SIG-M5 (cell line): ENCODE data around the gene EBPL.
"Not testable (repeated sequence)": the region's sequence is repeated elsewhere in the genome, so short reads cannot be mapped to it uniquely, and the experiment has no call there.

Experiments
- DNase-seq: peaks from one replicate; lab custom pipeline; 2025; lab: John Stamatoyannopoulos, UW

Gene EBPL

DNA sequence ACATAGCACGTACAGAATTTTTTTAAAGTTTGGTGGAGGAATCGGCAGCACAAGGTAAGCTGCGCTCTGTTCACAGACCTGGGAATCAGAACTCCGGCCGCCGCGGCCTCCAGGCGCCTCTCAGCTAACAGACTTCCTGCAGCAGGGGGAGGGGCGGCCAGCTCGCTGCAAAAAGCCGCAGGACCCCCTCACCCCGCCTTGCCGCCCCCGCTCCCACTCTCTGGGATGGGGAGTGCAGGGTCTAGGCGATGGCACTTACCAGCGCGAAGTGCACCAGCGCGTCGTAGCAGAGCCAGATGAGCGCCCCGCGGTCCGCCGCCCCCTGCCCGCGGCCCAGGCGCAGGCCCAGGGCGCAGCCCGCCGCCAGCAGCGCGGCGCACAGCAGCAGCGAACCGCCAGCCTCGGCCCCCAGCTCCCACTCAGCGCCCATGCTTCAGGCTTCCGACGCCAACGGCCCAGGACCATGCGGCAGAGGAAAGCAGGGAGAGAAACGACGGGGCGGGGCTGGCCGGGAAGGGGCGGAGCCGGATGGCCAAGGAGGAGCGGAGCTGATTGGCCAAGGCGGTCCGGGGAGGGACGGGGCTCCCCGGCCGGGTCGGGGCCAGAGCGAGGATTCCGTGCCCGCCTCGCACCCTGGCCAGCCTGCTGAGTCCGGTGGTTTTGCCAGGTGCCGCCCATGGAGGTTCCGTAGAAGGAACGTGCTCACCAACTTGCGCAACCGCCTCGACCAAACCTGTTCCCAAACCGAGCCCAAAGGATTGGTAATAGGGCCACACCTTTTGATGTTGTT is at the start of gene EBPL:
Gene EBPL, minus strand, starts transcription at position 492 of the 790 bp plus-strand sequence. Its CDS starts 62 bp downstream, at position 430.
- peak; percentile 16 for DNase-seq

GRCh38 chr13:49740870-49741269 is 49.6 kb upstream of the EBPL start:
- no peak for DNase-seq

DNA sequence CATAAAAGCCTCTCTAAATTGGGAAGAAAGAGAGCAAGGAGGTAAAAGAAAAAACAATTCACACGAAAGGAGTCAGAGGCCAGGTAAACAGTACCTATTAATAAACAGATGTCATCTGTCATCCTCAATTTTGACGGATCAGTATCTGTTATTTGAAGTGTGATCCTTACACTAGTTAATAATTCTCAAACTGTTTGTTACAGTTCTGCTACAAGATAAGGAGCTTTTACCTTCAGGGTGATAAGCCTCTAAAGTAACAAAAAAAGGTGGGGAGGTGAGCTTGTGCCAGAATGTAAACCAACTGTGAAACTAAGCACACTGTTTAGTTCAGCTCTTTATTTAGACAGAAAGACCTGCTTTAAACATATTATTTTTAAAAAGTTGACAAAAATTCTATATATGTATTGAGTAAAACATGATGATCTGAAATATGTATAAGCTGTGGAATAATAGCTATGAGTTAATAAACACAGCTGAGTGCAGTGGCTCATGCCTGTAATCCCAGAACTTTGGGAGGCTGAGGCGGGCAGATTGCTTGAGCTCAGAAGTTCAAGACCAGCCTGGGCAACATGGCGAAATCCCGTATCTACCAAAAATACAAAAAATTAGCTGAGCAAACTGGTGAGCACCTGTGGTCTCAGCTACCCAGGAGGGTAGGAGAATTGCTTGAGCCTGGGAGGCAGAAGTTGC is 48.4 kb upstream of the EBPL start:
- no peak for DNase-seq

- no peak for DNase-seq
Measured at GRCh38 chr13:49733181-49733951, 42.1 kb upstream of the EBPL start.

GRCh38 chr13:49731766-49732165 is 40.5 kb upstream of the EBPL start:
- no peak for DNase-seq

GRCh38 chr13:49716615-49717014 is 25.3 kb upstream of the EBPL start:
- DNase-seq = no peak

DNA sequence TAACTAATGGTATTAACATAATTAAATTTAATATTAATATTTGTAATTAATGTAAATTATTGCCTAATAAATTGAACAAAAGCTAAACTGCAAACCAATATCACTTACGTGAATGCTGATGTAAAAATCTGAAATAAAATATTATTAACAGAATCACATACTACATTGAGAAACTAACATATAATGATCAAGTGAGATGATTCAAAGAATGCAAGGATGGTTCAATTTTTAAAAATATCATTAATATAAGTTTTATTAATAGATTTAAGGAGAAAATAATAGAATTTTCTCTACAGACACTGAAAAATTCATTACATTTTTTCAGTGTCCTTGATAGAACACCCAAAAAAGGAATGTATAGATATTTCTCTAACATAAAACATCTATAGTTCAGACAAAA is 23.5 kb upstream of the EBPL start:
- no peak for DNase-seq

DNA sequence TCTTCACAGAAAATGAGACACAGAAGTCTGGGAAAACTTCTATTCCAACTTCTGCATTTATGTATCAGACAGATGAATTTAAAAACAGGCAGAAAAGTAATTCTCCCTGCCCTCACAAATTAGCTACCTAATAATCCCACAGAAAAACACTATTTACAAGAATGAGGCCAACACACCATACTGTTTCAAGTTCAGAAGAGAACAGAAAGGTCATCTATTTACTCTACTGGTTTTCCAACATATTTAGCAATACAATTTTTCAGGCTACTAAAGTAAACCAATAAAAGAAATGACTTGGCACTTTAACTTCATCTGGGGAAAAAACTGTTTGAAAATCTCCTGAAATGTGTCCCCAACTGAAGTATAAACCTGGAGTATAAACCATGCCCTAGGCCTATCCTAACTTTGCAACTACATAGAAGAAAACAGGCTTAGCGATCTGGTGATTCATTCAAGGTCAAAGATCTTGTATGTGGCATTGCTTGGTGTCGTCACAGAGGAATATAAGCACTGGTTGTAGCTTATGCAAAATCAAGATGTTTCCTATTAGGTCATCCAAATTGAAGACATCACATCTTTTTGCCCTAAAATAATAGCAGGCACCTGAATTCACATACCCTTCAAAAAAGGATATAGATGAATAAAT is 20.1 kb upstream of the EBPL start:
- no peak for DNase-seq

DNA sequence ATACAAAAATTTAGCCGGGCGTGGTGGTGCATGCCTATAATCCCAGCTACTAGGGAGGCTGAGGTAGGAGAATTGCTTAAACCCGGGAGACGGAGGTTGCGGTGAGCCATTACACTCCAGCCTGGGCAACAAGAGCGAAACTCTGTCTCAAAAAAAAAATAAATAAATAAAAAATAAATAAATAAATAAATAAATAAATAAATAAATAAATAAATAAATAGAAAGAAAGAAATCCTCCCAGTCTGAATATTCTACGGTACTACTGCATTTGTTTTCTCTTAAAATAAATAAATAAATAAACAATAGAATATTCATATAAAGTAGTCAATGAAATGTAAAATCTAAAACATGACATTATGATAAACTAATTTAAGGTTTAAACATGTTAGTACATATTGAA is 13.0 kb upstream of the EBPL start:
- not testable (repeated sequence) for DNase-seq

DNA sequence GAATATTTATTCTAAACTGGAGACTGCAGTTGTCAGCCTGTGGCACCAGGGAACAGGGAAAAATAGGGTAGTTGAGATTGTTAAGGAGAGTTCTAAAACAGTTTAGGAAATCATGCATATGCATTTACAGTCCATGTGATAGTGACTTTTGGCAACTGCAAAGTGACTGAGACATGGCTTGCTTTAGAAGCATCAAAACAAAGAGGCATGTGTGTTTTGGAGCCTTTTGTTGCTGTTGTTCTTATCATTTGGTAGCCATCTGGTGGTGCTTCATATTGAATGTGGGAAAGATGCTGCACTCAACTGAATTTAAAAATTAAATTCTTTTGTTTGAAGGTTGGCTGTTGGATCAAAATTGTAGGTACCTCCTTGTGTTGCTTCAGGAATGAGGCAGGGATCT is 10.2 kb upstream of the EBPL start:
- no peak for DNase-seq

DNA sequence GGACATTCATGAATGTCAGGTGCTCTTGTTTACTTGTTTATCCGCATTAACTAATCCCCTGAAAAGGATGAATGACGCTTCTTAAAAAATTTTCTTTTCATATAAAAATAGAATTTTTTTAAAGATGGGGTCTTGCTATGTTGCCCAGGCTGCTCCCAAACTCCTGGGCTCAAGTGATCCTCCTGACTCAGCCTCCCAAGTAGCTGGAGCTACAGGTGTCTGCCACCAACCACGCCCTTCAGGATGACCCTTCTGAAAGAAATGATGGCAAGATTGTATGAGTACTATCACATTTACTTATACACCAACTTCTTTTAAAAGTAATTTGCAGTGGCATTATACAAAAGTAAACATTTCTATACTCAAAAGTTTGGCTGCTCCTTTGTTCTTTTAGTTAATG is 6.2 kb upstream of the EBPL start:
- DNase-seq = no peak

DNA sequence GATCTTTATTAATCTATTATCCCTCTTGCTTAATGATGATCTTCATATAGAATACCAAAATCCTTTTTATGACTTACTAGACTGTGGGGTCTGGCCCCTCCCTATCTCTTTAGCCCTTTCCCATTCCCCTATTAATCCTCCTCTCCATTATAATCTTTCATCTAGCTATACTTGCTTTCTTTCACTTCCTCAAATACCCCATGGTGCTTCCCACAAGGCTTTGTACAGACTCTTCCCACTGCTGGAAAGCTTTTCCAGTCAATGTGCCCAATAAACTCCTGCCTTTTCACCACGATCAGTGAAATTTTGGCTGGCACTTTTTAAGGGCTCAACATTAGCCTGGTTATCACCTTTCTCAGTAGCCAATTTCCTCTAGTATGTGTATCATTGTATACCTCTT is 3.2 kb upstream of the EBPL start:
- DNase-seq = no peak

DNA sequence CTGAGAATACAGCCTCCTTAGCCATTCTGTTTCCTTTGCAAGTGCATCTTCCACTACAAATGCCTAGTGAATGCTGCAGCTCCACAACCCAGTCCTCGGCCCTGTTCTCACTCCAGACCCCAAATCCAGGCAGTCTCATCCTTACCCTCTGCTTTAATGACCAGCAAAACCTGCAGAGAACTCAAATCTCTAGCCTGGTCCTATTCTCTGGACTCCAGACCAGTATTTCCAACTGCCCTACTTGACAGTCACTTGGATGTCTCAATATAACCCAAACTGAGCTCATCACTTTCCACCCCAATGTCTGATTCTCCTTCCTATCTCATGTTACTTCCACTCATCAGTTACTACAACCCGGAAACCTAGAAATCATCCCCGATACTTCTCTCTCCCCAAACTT is 2.6 kb upstream of the EBPL start:
- DNase-seq = no peak

GRCh38 chr13:49693191-49693733 is 2.0 kb upstream of the EBPL start:
- no peak for DNase-seq

DNA sequence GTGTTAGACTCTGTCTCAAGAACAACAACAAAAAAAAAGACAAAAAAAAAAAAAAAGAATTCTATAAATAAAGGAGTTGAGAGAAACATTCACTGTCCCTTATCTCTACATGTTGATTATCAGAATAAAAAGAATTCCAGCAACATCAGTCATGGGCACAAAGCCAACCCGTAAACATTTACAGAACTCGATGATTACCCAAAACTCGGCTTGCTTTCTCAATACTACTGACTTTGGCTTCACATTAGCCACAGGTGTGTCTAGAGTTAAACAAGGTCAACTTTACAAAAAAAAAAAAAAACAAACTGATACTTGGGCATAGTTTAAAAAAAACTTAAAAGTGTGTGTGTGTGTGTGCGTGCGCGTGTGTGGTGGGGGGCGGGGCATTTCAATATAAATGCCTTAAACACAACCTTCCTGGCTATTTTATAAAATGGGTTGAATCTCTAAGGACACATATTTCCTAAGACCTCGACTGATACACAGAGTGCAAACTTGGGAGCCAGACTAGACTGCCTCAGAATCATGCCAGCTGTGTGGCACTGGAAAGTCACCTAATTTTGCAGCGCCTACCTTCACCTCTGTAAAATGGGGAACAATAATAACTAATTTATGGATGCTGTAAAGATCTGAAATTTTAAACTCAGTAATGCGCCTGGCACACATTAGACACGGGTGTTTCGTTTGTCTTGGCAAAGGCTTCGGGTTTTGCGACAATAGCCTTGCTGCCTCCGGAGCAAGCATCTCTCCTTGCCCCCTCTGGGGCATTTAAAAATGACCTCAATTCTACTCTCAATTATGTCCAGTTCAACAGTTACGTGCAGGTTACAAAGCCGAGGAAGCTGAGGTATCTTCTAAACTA is 922 bp downstream of the EBPL start:
- no peak for DNase-seq

DNA sequence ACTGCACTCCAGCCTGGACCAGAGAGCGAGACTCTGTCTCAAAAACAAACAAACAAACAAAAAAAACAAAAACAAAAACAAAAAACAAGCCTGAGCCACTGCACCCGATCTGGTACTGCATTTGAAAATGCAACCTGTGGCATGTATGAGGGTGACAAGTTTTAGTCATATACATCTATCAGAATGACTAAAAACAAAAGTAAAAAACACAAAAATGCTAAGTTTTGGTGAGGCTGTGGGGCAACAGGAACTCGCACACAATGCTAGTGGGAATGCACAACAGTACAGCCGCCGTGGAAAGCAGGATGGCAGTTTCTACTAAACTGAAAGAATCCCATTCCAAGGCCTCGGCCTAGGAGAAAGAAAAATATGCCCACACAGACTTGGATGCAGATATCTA is 7.8 kb downstream of the EBPL start:
- DNase-seq = no peak

- no peak for DNase-seq
Measured at GRCh38 chr13:49681842-49682435, 9.3 kb downstream of the EBPL start.

DNA sequence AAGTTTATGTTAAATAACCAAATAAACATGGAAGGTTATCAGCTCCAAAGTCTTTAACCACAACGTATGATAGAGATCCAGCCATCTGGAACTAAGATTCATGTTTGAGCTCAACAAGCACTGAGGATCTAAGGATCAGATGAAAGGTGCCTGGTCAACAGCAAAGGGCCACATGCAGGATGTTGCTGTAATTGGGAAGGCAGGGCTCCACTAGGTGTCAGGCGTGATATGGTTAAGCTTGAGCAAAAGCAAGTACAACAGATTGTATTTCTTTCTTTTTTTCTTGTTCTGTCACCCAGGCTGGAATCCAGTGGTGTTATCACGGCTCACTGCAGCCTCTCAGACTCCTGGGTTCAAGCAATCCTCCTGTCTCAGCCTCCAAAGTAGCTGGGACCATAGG is 12.0 kb downstream of the EBPL start:
- DNase-seq = no peak

DNA sequence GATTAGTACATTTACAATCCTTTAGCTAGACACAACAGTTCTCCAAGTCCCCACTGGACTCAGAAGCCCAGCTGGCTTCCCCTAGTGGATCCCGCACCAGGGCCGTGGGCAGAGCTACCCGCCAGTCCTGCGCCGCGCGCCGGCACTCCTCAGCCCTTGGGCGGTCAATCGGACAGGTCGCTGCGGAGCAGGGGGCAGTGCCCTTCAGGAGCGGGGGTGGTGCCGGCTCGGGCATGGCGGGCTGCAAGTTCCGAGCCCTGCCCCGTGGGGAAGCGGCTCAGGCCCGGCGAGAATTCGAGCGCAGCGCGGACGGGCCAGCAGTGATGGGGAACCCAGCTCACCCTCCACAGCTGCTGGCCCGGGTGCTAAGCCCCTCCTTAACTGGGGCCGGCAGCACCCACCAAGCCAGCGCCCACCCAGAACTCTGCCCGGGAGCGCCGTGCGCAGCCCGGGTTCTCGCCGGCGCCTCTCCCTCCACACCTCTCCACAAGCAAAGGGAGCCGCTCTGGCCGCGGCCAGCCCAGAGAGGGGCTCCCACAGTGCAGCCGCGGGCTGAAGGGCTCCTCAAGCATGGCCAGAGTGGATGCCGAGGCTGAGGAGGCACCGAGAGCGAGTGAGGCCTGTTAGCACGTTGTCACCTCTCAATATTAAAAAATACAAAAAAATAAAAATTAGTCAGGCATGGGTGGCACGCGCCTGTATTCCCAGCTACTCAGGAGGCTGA is 12.9 kb downstream of the EBPL start:
- DNase-seq = no peak
